Glutamatergic neuron (in vitro differentiated cells): ENCODE measurements around the gene PON1. TPM values are rescaled to one million over a fixed set of nuclear protein-coding genes. Genes with fewer than 3 reads are reported as not detected.

Source experiments
- DNase-seq: peaks from one replicate; pipeline ENCODE4 v3.0.0; 2022
- H3K27ac Mint-ChIP-seq: one replicate; pipeline ENCODE4 v1.8.0; 2020; ENCODE audit warnings: mild to moderate bottlenecking, mixed read lengths, inconsistent platforms; ENCODE audit not compliant: unreplicated experiment
- H3K27me3 Mint-ChIP-seq: one replicate; pipeline ENCODE4 v1.8.0; 2020; ENCODE audit warnings: mild to moderate bottlenecking, moderate library complexity, mixed read lengths, inconsistent platforms; ENCODE audit not compliant: unreplicated experiment
- H3K36me3 Mint-ChIP-seq: one replicate; pipeline ENCODE4 v1.8.0; 2020; ENCODE audit warnings: mild to moderate bottlenecking, mixed read lengths, inconsistent platforms; ENCODE audit not compliant: unreplicated experiment
- H3K4me1 Mint-ChIP-seq: one replicate; pipeline ENCODE4 v1.8.0; 2020; ENCODE audit warnings: mild to moderate bottlenecking, low read depth, mixed read lengths, inconsistent platforms; ENCODE audit not compliant: unreplicated experiment
- H3K4me3 Mint-ChIP-seq: one replicate; pipeline ENCODE4 v1.8.0; 2020; ENCODE audit warnings: mild to moderate bottlenecking, mixed read lengths, inconsistent platforms; ENCODE audit not compliant: unreplicated experiment
- H3K9me3 Mint-ChIP-seq: one replicate; pipeline ENCODE4 v1.8.0; 2020; ENCODE audit warnings: mild to moderate bottlenecking, moderate library complexity, mixed read lengths, inconsistent platforms; ENCODE audit not compliant: unreplicated experiment
- total RNA-seq: library from RNA; stranded (reverse); fragmentation: NEBNext Ultra II Directional; extraction: Animal tissue kit (Norgen Biotek cat#: 25700); gene quantifications from one replicate; pipeline ENCODE4 v1.2.1, GENCODE V29; 2021; ENCODE audit not compliant: unreplicated experiment
- TF ChIP-seq, protein P1 (sequence below): fragments of 200-600 bp; sonication (generic); IDR thresholded peaks from one replicate; pipeline ENCODE4 v1.5.0; 2021; ENCODE audit not compliant: partially characterized antibody, unreplicated experiment

Gene PON1
- total RNA-seq, 1 donor from 2014 or later: 1.1 TPM

GRCh38 chr7:95303013-95303905, 21.1 kb downstream of the PON1 start:
- Mint-ChIP-seq H3K27me3 (peaks cover 2% of the 10 kb centered on the region), H3K4me3 (no peak overlapping the region), H3K36me3 (no peaks in the 10 kb centered on the region), H3K27ac (no peak overlapping the region), H3K4me1 (peaks cover 4% of the 10 kb centered on the region), H3K9me3 (no peaks in the 10 kb centered on the region)
- no peak for DNase-seq
- TF ChIP-seq, protein P1, sequence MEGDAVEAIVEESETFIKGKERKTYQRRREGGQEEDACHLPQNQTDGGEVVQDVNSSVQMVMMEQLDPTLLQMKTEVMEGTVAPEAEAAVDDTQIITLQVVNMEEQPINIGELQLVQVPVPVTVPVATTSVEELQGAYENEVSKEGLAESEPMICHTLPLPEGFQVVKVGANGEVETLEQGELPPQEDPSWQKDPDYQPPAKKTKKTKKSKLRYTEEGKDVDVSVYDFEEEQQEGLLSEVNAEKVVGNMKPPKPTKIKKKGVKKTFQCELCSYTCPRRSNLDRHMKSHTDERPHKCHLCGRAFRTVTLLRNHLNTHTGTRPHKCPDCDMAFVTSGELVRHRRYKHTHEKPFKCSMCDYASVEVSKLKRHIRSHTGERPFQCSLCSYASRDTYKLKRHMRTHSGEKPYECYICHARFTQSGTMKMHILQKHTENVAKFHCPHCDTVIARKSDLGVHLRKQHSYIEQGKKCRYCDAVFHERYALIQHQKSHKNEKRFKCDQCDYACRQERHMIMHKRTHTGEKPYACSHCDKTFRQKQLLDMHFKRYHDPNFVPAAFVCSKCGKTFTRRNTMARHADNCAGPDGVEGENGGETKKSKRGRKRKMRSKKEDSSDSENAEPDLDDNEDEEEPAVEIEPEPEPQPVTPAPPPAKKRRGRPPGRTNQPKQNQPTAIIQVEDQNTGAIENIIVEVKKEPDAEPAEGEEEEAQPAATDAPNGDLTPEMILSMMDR: no peak

GRCh38 chr7:95298091-95298490, 26.2 kb downstream of the PON1 start:
- TF ChIP-seq, protein P1: no peak
- H3K27me3 Mint-ChIP-seq: peaks cover 2% of the 10 kb centered on the region
- H3K4me3 Mint-ChIP-seq: no peak overlapping the region
- H3K9me3 Mint-ChIP-seq: no peaks in the 10 kb centered on the region
- H3K36me3 Mint-ChIP-seq: no peaks in the 10 kb centered on the region
- no peak overlapping the region for H3K27ac Mint-ChIP-seq
- DNase-seq: no peak
- no peaks in the 10 kb centered on the region for H3K4me1 Mint-ChIP-seq

DNA sequence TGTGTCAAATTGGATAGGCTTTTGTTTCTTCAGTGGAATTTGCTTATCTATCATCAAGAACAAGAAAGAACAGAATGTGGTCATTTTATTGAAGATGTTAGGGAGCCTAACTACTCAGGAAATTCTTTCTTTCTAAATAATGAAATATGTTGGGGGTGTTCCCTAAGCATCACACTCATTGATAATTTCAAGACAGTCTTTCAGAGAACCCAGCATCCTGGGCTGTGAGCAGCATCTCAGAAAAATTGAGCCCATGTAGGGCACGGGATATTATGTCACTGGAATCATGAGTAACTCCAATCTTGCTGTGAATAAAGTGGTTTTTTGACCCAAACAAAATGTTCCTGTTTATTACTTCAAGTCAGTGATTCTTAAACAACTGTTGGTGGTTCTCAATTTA, 27.3 kb downstream of the PON1 start:
- no peak overlapping the region for H3K4me3 Mint-ChIP-seq
- peaks cover 2% of the 10 kb centered on the region for H3K9me3 Mint-ChIP-seq
- no peak overlapping the region for H3K27ac Mint-ChIP-seq
- TF ChIP-seq, protein P1: no peak
- H3K36me3 Mint-ChIP-seq: no peaks in the 10 kb centered on the region
- no peak for DNase-seq
- peaks cover 2% of the 10 kb centered on the region for H3K27me3 Mint-ChIP-seq
- H3K4me1 Mint-ChIP-seq: no peaks in the 10 kb centered on the region

GRCh38 chr7:95296456-95296855, 27.9 kb downstream of the PON1 start:
- no peak overlapping the region for H3K4me3 Mint-ChIP-seq
- no peaks in the 10 kb centered on the region for H3K4me1 Mint-ChIP-seq
- peaks cover 2% of the 10 kb centered on the region for H3K9me3 Mint-ChIP-seq
- no peak for DNase-seq
- peaks cover 2% of the 10 kb centered on the region for H3K27me3 Mint-ChIP-seq
- H3K27ac Mint-ChIP-seq: no peak overlapping the region
- TF ChIP-seq, protein P1: no peak
- no peaks in the 10 kb centered on the region for H3K36me3 Mint-ChIP-seq

DNA sequence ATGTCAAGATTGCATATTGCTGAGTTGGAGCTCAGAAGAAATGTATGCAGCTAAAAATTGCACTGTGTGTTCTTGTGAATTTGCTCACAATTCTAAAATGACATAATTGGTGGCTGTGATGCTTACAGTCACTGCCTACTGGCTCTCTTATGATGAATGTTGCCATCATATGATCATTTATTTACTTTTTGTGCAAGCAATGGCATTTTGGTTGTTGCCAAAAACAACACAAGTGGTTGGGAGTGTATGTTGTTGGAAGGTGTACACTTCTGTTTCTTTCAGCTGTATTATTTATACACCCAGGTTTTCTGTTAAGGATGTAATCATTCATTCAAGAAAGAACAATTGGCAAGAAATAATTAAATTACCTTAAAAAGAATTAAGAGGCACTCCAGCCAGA, 28.9 kb downstream of the PON1 start:
- DNase-seq: no peak
- peaks cover 2% of the 10 kb centered on the region for H3K27me3 Mint-ChIP-seq
- no peak overlapping the region for H3K4me3 Mint-ChIP-seq
- H3K36me3 Mint-ChIP-seq: no peaks in the 10 kb centered on the region
- TF ChIP-seq, protein P1: no peak
- H3K4me1 Mint-ChIP-seq: no peaks in the 10 kb centered on the region
- peaks cover 2% of the 10 kb centered on the region for H3K9me3 Mint-ChIP-seq
- no peak overlapping the region for H3K27ac Mint-ChIP-seq
